ENCODE data around the gene DLGAP1.

DNA sequence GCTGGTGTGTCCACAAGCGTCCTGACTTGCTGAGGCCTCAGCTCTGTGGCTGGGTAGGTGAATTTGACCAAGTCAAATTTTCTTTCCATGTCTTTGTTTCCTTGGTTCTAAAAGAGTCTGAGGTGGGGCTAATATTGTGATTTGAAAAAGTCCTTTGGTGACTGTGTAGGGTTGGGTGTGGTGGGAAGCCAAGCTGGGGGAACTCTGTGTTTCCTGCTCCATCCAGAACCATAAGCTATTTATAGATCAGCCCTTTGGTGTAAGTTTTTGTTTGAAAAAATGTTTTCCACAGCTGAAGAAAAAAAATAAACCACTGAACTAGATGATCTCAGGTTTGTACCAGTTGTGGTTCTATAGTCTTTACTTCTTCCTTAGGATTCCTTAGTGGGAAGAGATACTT, 542.4 kb downstream of the DLGAP1 start:
- TF ChIP-seq, protein P1, sequence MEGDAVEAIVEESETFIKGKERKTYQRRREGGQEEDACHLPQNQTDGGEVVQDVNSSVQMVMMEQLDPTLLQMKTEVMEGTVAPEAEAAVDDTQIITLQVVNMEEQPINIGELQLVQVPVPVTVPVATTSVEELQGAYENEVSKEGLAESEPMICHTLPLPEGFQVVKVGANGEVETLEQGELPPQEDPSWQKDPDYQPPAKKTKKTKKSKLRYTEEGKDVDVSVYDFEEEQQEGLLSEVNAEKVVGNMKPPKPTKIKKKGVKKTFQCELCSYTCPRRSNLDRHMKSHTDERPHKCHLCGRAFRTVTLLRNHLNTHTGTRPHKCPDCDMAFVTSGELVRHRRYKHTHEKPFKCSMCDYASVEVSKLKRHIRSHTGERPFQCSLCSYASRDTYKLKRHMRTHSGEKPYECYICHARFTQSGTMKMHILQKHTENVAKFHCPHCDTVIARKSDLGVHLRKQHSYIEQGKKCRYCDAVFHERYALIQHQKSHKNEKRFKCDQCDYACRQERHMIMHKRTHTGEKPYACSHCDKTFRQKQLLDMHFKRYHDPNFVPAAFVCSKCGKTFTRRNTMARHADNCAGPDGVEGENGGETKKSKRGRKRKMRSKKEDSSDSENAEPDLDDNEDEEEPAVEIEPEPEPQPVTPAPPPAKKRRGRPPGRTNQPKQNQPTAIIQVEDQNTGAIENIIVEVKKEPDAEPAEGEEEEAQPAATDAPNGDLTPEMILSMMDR (IDR thresholded peaks at IDR 0.05) = no peak
- TF ChIP-seq POLR2A (IDR thresholded peaks at IDR 0.05; ENCODE audit: low read depth) = no peak
- no peak for TF ChIP-seq POLR2AphosphoS5 (IDR thresholded peaks at IDR 0.05)
- TF ChIP-seq EP300 (IDR thresholded peaks at IDR 0.05) = no peak
